IPS-NIHi11 (cell line): ENCODE results near the gene F12.
A peak's percentile ranks its signal among the peaks of the same experiment; 100 is the strongest.
"Not testable (repeated sequence)": the region's sequence is repeated elsewhere in the genome, so short reads cannot be mapped to it uniquely, and the experiment has no call there.

Source experiments
- DNase-seq: peaks from one replicate; pipeline ENCODE4 v3.0.0; 2012; ENCODE audit warnings: mixed read lengths, low spot score

Gene F12

GRCh38 chr5:177387405-177387804, 22.0 kb downstream of the F12 start:
- DNase-seq = no peak

GRCh38 chr5:177386542-177386941, 22.8 kb downstream of the F12 start:
- no peak for DNase-seq

- DNase-seq = no peak
These were observed 23.6 kb downstream of the F12 start for GRCh38 chr5:177385720-177386119.

GRCh38 chr5:177384134-177384533, 25.2 kb downstream of the F12 start, which contains the start of gene SLC34A1:
SLC34A1 (plus strand) TSS chr5:177384434; CDS start chr5:177385742, 1,308 bp downstream.
- no peak for DNase-seq

- no peak for DNase-seq
These were observed 26.2 kb downstream of the F12 start for GRCh38 chr5:177383181-177383580.

- DNase-seq = peak; percentile 56
These were observed 26.8 kb downstream of the F12 start for GRCh38 chr5:177382423-177383029.

GRCh38 chr5:177380805-177381126, 28.6 kb downstream of the F12 start:
- no peak for DNase-seq

GRCh38 chr5:177378884-177379883, 30.2 kb downstream of the F12 start:
- DNase-seq = no peak

GRCh38 chr5:177377851-177378776, 31.2 kb downstream of the F12 start:
- no peak for DNase-seq

- no peak for DNase-seq
These were observed 33.3 kb downstream of the F12 start for GRCh38 chr5:177376107-177376506.

- DNase-seq = not testable (repeated sequence)
These were observed 33.8 kb downstream of the F12 start for GRCh38 chr5:177375516-177375915.

GRCh38 chr5:177374211-177374610, 35.2 kb downstream of the F12 start:
- DNase-seq = no peak

GRCh38 chr5:177373806-177374205, 35.6 kb downstream of the F12 start:
- peak; percentile 58 for DNase-seq

GRCh38 chr5:177372910-177373309, 36.5 kb downstream of the F12 start:
- DNase-seq = no peak

- no peak for DNase-seq
These were observed 37.1 kb downstream of the F12 start for GRCh38 chr5:177372034-177372896.

- no peak for DNase-seq
These were observed 38.0 kb downstream of the F12 start for GRCh38 chr5:177371120-177372033.

GRCh38 chr5:177370488-177371119, 38.8 kb downstream of the F12 start:
- peak; percentile 88 for DNase-seq

- DNase-seq = no peak
These were observed 39.5 kb downstream of the F12 start for GRCh38 chr5:177369645-177370440.
